HT-29 (cell line): ENCODE measurements around the gene TMC7. TPM values are rescaled to one million over a fixed set of nuclear protein-coding genes. Genes with fewer than 3 reads are reported as not detected.

Experiments used
- DNase-seq: peaks from one replicate; pipeline ENCODE4 v3.0.0-alpha.2; 2015; ENCODE audit warnings: low spot score
- total RNA-seq: library from RNA; depleted of rRNA; stranded (reverse); fragments of >200 nt; shearing (Covaris generic); gene quantifications from 2 replicates; pipeline ENCODE4 v1.2.3, GENCODE V29; 2014

The TMC7 gene
- total RNA-seq, 1 experiment from 2014 or later: 3.4 TPM

DNA sequence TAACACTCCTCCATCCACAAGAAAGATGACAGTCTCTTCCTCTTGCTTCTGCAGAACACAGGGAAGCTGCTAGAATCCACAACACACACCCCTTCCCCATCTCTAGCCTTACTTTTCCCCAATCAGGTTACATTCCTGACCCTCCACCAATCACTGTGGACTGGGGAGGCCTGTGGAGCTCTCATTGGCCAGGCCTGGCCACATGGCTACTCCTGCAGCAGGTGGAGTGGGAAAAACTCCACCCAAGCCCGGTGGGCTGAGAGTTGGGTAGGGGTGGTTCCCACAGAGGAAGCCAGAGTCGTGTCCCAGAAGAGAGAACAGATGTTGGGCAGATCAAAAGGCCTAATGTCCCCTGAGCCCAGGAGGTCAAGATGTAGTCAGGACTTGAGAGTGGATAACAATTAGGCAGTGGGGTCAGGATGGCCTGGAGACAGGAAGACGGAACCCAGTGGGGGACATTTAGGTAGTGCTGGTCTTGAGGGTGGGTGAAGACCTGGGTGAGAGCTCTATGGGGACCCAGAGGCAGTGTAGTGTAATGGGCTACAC is 105.7 kb downstream of the TMC7 start:
- DNase-seq: no peak

DNA sequence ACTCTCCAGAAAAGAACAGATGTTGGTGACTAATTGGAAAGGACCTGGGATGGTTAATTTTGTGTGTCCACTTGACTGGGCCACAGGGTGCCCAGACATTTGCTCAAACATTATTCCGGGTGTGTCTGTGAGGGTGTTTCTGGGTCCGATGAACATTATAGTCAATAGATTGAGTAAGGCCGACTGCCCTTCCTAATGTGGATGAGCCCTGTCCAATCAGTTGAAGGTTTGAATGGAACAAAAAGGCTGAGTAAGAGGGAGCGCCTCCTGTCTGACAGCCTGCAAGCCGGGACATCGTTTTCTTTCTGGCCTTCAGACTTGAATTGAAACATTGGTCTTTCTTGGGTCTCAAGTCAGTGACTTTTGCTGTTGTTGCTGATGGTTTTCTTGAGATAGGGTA is 107.2 kb downstream of the TMC7 start:
- no peak for DNase-seq

DNA sequence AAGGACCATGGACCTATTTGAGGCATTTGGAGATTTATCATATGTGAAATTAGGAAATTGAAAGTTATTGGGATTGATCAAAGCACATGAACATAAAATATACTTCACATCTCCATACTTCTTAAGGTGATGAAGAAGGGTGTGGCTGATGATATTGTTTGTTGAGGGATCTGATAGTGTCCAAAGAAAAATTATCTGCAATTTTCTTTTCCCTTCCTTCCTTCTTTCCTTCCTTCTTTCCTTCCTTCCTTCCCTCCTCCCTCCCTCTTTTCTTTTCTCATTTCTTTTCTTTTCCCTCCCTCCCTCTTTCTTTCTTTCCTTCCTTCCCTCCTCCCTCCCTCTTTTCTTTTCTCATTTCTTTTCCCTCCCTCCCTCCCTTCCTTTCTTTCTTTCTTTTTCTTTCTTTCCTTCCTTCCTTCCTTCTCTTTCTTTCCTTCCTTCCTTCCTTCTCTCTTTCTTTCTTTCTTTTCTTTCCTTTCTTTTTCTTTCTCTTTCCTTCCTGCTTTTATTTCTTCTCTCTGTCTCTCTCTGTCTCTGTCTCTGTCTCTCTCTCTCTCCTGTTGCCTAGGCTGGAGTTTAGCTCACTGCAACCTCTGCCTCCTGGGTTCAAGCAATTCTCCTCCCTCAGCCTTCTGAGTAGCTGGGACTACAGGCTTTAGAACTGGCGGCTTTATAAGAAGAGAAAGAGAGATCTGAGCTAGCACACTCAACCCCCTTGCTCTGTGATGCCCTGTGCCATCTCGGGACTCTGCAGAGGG is 109.1 kb downstream of the TMC7 start:
- no peak for DNase-seq

DNA sequence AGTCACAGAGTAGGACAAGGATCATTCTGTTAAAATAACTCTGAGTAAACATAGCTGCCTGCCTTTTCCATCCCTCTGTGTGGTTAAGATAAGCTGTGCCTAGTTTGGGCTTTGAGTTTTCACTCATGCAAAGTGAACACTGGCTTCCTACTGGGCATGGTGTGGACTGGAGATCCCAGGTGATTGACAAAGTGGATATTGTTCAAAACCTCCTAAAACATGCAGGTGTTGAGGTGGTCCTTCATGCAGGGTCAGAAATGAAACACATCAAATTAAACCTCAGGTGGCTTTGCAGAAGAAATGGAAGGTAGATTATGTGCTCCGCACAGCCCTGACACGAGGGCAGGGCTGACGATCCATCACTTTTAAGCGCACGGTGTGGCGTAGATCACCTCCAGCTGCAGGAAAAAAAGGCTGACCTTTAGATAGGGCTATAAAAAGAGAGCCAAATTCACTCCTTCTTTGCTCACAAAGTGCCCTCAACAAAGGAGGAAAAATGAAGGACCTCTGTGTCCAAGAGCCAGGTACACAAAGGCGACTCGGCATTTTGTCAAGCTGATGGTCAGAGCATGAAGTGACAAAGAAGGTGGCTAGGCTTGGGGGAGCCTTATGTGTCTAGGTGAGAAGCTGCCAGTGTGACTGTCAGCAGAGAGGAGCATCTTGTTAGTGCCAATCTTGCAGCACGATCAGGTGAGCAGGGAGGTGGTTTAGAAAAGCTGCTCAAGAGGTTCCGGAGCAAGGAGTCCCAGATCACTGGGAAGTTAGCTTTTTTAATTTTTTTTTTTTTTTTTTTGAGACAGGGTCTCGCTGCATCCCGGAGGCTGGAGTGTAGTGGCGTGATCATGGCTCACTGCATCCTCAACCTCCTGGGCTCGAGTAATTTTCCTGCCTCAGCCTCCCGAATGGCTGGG is 110.2 kb downstream of the TMC7 start:
- no peak for DNase-seq

DNA sequence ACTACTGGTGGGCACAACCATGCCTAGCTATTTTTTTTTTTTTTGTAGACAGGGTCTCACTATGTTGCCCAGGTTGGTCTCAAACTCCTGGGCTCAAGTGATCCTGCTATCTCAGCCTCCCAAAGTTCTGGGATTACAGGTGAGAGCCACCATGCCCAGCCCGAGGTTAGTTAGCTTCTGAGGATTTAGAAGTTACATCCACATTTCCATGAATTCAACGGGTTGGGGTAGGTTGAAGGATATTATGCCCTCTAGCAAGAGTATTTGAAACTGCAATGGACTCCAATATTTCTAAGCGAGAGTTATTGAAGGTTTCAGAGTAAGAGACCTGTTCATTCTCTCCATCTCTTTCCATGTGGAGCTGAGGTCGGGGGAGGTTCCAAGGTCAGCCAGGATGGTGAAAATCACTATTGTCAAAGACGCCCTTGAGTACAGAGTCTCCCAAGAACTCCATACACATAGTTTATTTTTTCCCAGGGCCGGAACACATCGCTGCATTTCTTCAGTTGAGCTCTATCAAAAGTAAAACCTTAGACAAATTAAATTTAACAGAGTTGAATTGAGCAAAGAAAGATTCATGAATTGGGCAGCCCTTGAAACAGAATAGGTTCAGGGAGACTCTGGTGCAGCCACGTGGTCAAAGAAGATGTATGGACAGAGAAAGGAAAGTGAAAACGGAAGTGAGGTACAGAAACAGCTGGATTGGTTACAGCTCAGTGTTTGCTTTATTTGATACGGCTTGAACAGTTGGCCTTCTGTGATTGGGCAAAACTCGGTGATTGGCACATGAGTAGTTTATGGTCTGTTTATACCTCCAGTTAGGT is 111.0 kb downstream of the TMC7 start:
- DNase-seq: peak; percentile 43

DNA sequence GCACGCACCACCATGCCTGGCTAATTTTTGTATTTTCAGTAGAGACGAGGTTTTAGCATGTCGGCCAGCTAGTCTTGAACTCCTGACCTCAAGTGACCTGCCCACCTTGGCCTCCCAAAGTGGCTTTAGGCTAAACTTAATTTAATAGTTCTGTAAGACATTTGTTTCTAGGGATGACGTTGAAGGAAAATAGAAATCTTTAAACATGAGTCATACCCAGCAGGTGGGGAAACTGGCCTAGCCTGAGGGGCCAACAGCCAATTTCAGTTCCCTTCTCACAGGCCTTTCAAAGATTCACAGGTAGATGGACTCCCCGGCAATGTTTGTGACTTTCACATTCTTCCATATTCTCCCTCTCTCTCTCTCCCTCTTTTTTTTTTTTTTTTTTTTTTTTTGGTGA is 111.9 kb downstream of the TMC7 start:
- no peak for DNase-seq

DNA sequence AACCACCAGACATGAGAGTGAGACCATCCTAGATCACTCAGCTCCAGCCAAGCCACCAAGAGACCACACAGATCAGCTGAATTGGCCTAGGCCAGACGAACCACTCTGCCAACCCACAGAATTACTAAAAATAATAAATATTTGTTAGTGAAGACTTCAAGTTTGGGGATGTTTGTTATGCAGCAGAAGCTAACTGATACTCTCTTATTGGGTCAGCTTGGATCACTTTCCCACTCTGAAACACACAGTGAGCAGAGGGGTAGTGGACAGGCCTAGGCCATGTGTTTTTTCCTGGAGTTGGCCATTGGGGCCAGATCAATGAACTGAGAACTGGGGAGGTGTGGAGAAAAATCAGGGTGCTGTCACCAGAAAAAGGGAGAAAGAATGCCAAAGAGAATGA is 114.4 kb downstream of the TMC7 start:
- DNase-seq: no peak

DNA sequence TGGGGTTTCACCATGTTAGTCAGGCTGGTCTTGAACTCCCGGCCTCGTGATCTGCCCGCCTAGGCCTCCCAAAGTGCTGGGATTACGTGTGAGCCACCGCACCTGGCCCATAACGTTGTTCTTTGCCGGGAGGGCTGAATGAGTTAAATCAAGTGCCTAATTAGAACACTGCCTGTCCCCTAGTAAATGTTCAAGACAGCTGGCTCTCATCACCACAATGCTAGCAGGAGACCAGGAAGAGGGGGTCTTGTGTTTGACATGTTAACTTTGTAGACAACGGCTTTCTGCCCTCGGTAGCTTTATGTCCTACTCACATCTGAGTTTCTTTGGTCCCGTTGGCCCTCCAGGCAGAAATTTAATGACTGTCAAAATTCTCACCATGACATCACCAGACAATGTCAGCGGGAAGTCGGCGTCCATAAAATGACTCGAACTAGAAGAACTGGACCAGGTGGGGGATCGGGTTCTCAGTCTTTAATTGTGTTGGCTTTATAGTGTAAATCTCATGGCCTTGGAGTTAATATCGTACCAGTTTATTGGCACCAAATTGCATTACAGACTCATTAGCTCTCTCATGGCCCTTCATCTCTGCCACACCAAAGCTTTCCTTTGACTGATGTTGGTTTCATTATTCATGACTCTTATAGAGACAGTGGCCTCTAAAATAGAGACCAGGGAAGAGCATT is 118.6 kb downstream of the TMC7 start:
- no peak for DNase-seq

DNA sequence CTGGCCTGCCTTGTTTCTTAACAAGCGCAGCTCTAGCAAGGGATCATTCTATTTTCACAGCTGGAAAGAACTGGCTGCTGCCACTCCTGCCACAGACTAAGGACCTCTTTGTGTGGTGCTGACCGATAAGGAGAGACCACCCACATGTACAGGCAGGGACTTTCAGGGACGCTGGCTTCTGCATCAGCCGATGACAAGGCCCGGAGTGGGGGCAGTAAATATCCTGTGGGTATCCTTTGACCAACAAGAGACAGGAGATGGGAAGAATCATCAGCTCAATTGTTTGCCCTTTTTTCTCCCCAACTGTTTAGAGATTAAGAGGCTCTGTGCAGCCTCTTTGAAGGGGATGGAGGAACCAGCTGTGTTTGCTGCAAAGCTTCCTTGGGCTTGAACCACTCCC is 120.9 kb downstream of the TMC7 start:
- DNase-seq: no peak

DNA sequence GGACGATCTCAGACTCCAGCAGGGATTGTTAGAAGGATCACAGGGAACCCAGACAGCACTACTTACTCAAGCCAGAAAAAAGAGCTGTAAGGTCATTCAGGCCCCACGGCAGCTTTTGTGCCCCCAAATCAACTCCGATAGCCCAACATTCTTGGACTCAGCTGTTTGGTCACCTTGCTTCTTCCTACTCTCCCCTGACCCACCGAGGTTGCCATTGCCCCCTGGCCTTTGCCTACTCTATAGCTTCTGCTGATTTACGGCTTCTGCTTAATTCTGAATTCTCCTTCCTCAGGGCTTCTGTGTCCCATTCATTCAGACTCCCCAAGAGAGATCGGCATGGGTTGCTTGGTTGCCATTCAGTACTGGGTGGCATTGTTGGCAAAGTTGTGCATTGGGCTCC is 121.4 kb downstream of the TMC7 start:
- DNase-seq: no peak

DNA sequence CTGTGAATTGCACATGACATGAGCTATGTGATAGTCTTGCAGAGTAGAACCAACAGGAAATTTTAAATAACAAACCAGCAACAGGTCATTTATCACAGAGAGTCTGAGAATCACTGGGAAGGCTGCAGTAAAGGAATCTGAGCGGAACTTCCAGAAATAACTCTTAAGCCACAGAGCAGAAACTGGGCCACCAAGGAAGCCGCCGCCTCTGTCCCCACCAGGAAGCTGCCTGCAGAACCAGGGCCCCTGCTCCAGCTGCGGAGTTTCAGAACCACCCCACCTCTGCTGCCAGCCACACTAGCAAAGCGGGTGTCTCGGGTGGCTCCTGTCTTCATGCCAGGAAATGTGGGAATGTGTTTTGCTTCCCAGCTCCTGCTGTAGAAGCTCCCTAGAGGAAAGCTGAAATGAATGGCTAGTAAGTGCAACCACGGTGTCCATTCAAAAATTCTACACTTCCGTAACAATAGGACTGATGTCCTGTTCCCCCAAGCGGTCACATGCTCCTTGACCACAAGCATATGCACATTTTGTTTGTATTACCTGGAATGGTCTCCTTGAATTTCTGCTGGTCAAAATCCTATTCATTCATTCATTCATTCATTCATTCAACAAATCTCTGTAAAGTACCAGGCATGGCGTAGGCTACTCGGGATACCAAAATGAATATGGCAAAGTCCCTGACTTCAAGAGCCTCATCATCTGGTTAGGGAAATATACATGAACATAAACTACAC is 122.3 kb downstream of the TMC7 start:
- no peak for DNase-seq

DNA sequence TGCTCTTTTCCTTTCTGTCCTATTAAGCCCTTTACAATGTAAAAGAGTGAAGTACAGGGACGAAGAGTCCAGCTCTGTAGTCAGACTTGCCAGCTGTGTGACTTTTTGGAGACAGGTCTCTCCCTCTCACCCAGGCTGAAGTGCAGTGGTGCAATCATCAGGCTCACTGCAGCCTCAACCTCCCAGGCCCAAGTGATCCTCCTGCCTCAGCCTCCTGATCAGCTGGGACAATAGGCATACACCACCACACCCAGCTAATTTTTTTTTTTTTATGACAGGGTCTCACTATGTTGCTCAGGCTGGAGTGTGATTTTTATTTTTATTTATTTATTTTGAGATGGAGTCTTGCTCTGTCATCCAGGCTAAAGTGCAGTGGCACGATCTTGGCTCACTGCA is 122.9 kb downstream of the TMC7 start:
- DNase-seq: no peak

DNA sequence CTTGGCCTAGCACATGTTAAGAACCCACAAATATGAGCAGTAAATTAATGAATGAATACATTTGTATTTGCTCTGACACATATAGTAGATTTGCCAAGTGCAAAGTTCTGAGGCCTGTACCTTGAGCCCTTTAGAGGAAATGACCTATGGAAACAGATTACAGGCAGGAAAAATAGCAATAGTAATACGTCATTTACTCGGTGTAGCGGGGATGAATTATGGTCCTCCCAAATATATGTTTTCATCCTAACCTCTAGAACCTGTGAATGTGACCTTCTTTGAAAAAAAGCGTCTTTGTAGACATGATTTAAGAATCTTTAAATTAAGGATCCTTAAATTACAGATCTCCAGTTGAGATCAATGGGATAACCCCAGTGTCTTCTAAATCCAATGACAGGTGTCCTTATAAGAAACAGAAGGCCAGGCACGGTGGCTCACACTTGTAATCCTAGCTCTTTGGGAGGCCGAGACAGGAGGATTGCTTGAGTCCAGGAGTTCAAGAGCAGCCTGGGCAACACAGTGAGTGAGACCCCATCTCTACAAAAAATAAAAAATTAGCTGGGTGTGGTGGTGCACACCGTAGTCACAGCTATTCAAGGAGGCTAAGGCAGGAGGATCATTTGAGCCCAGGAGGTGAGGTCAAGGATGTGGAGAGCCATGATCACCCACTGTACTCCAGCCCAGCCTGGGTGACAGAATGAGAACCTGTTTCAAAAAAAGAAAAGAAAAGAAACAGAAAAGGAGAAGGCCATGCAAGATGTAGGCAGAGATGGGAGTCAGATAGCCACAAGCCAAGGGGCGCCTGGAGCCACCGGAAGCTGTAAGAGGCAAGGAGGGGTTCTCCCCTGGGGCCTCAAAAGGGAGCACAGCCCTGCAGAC is 124.9 kb downstream of the TMC7 start:
- DNase-seq: no peak

DNA sequence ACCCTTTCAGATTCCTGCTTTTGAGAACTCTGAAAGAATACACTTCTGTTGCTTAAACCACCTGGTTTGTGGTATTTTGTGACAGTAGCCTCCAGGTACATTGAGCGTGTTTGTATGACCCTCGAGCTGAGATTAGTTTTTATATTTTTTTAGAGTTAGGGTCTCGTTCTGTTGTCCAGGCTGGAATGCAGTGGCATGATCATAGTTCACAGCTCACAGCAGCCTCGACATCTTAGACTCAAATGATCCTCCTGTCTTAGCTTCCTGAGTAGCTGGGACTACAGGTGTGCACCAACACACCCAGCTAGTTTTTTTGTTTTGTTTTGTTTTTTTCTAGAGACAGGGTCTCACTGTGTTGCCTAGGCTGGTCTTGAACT is 125.5 kb downstream of the TMC7 start:
- DNase-seq: no peak

DNA sequence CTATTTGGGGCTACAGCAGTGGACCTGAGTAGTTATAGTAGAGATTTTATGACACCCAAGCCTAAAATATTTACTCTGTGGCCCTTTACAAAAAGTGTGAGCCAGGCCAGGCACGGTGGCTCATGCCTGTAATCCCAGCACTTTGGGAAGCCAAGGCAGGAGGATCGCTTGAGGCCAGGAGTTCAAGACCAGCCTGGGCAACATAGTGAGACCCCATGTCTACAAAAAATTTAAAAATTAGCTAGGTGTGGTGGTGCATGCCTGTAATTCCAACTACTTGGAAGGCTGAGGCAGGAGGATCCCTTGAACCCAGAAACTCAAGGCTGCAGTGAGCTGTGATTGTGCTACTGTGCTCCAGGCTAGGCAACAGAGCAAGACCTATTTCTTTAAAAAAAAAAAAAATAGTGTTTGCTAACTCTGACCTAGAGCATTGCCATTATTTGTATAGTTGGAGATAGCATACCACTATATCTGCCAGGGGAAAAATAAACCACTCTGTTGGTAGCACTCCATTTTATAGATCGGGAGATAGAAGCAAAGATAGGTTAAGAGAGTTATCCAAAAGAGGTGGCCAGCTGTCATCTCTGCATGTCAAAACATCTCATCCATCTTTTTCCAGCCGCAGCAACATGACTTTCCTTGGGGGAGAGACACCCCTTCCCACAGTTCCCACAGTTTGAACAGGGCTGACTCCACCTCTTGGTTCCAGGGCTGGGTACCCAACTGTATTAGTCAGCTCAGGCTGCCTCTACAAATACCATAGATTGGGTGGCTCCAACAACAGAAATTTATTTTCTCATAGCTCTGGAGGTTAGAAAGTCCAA is 127.0 kb downstream of the TMC7 start:
- no peak for DNase-seq

DNA sequence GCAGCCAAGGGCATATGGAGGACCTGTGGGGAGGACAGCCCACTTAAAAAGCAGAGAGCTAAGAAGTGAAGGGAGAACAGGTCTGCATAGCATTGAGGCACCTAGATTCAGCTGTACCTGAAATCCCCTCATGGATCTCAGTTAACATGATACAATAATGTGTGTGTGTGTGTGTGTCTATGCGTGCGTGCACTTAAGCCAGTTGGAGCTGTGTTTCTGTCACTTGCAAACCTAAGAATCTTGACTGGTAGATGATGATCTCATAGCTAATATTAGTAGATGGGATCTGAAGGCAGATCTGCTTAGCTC is 128.3 kb downstream of the TMC7 start:
- DNase-seq: no peak
